GM19324 (cell line): Measurements from ENCODE around the gene DMAC2.
"Not testable (repeated sequence)": the region's sequence is repeated elsewhere in the genome, so short reads cannot be mapped to it uniquely, and the experiment has no call there.

Source experiments
- ATAC-seq: cut with Tn5 transposase; IDR thresholded peaks from one replicate; pipeline ENCODE4 v1.9.1; 2021; ENCODE audit warnings: mild to moderate bottlenecking, moderate library complexity; ENCODE audit not compliant: unreplicated experiment, low FRiP score

Gene DMAC2

DNA sequence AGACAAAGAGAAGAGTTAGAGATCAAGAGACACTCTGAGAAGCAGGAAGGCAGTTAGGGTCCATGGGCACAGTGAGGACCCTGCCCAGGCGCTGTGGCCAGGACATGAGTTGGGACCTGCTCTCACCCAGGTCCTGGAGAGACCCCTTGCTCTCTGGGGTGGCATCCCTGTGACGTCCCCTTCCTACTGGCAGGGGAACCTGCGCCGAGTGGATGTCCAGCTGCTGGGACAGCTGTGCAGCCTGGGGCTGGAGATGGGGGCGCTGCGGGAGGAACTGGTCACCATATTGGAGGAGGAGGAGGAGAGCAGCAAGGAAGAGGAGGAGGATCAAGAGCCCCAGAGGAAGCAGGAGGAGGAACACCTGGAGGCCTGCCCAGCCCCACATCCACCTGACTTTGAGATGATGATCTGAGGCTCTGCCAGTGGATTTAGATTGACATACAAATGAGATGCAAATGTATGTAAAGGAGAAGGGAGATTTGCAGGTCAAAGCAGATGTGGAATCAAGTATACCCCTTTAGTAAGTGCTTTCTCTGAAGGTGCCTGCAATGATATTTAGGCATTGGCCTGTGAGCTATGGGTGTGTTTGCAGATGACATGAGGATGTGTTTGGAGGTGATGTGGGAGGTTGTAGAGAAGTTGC is 4.2 kb upstream of the DMAC2 start:
- no peak for ATAC-seq

DNA sequence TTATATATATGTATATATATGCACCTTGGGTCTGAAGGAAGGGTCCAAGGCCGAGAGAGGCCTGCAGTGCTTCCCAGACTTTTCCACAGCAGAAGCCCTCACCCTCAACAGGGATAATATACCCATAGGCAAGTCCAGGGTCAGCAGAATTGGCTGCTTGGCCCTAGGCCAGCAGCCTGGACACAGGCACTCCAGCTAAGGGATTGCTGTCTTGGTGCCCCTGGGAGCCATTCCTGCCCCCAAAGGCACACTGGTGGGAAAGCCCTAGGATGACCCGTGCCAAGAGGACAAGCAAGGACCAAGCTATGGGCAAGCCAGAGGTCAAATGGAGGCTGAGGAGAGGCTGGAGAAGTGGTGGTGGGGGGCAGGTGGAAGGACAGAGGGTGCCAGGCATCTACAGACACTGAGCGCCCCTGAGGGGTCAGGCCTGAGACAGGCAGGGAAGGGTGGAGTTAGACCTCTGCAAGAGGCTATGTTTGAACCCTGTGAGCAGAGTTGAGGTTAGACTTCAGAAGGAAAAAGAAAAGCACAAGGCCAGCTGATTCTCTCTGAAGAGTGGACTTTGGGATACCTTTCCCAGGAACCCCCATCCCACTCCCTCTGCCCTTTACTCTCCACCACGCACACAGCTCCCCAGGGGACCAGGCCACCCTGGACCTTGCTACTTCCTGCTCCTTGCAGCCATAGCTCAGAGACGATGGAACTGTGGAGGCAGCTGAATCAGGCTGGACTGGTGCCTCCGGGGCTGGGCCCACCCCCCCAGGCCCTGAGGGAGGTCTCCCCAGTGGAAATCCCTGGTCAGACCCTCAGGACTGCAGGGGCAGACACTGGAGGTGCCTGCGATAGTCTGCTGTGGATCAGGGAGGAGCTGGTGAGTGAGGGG is 3.0 kb upstream of the DMAC2 start, which contains the start of gene ERICH4:
TSS of gene ERICH4 (plus strand) at position 684 of the 883 bp plus-strand sequence. CDS start at position 698, 14 bp downstream.
- no peak for ATAC-seq

DNA sequence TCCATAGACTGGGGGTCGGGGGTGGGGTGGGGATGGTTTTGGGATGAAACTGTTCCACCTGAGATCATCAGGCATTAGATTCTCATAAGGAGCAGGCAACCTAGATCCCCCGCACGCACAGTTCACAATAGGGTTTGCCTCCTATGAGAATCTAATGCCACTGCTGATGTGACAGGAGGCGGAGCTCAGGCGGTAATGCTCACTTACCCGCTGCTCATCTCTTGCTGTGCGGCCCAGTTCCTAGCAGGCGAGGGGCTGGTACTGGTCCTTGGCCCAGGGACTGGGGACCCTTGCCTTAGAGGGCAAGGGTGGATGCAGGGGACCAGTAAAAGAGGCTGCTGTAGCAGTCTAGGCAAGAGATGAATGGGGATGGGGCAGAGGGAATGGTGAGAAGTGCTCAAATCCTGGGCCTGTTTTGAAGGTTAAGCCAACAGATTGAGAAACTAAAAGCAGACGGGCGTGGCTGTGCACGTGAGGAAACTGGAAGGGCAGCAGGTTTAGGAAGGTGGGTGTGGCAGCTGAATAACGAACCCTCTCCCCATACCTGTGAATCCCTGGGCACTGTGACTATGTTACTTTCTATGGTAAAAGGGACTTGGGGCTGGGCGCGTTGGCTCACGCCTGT is 1.7 kb upstream of the DMAC2 start:
- ATAC-seq: no peak

DNA sequence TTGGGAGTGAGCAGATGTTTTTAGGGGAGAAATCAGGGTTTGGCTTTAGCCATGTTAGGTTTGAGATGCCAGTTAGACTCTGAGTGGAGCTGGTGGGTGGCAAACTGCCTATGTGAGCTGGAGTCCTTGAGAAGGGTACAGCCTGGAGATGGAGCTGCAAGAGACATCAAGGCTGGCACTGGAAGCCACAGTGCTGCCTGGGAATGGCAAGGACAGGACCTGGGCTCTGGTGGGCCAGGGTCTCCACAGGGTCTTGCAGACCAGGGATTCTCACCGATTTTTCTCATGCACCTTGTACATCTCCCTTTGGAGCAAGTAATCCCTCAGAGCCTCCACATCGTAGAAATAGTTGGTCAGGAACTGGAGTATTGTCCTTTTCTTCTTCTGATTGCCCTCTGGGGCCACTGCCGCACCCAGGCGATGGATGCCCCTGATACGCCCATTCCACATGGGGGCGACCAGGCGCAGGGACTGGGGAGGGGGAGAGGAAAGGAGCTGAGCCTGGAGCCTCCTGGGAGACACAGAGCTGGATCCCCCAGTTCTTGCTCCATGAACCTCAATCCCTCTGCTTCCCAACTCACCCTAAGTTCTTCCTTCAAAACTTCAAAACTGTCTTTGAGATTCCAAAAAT is 1.7 kb downstream of the DMAC2 start:
- no peak for ATAC-seq

DNA sequence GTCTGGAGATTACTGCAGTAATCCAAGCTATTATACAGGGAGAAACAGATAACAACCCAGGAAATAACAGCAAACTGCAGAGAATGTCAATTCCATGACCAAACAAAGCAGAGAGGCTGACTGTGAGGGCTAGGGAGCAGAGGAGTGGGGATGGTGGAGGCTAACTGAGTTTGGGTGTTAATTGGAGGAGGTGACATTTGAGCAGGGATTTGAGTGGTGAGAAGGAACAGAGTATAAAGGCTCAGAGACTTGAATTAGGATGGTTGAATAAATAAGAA is 3.1 kb downstream of the DMAC2 start:
- no peak for ATAC-seq

DNA sequence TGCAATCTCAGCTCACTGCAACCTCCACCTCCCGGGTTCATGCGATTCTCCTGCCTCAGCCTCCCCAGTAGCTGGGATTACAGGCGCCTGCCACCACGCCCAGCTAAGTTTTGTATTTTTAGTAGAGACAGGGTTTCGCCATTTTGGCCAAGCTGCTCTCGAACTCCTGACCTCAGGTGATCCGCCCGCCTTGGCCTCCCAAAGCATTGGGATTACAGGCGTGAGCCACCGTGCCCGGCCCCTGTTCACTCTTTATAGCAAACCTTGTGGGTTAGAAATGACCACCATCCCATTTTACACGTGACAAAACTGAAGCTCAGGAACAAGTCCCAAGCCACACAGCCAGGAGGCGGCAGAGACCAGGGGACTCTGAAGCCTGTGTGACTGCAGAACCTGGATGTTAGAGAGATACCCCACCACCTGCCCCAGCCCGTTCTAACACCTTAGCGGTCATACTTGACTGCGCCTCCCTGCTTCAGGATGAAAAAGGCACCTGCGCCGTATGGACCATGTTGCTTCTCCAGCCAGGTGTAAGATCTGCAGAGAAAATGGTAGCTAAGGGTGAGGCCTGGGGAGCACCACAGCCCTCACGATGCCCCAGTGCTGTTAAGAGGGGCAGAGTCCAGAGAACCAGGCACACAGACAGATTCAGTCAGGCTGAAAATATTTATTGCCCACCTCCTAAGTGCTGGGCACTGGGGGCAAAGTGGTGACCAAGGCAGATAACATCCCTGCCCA is 3.6 kb downstream of the DMAC2 start:
- ATAC-seq: no peak

DNA sequence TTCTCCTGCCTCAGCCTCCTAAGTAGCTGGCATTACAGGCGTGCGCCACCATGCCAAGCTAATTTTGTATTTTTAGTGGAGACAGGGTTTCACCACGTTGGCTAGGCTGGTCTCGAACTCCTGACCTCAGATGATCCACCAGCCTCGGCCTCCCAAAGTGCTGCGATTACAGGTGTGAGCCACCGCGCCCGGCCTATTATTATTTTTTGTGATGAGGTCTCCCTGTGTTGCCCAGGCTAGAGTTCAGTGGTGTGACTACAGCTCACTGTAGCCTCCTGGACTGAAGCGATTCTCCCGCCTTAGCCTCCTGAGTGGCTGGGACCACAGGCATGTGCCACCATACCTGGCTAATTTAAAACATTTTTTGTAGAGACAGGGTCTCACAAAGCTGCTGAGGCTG is 4.3 kb downstream of the DMAC2 start:
- ATAC-seq: not testable (repeated sequence)

DNA sequence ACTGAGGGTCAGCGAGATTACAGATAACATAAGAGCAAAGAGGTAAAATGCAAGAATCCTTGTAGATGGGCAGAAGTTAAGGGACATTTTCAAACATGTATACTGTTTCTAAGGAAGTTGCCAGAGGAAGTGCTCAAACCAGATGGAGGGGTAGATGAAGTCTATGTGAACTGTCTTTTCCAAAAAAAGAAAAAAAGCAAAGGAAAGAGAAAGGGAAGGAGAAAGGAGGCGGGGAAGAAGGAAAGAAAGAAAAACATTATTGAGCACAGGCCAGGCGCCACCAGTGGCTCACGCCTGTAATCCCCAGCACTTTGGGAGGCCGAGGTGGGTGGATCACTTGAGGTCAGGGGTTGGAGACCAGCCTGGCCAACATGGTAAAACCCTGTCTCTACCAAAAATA is 5.3 kb downstream of the DMAC2 start:
- no peak for ATAC-seq

DNA sequence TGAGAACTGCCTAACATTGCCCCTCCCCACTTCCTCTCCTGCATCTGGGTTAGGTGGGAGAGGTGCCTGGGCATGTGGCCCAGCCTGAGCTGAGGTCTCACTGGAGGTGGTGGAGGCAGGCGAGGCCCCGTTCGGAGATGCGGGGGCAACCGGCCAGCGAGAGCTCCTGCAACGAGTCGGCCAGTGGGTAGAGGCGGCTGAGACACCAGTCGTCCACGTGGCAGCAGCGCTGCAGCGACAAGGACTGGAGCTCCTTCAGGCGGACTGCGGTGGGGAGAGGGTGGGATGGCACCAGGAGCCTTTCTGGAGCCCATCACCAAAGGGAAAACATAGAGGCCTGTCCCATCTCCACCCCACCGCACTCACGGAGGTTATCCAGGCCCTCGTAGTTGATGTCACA is 6.5 kb downstream of the DMAC2 start:
- no peak for ATAC-seq

DNA sequence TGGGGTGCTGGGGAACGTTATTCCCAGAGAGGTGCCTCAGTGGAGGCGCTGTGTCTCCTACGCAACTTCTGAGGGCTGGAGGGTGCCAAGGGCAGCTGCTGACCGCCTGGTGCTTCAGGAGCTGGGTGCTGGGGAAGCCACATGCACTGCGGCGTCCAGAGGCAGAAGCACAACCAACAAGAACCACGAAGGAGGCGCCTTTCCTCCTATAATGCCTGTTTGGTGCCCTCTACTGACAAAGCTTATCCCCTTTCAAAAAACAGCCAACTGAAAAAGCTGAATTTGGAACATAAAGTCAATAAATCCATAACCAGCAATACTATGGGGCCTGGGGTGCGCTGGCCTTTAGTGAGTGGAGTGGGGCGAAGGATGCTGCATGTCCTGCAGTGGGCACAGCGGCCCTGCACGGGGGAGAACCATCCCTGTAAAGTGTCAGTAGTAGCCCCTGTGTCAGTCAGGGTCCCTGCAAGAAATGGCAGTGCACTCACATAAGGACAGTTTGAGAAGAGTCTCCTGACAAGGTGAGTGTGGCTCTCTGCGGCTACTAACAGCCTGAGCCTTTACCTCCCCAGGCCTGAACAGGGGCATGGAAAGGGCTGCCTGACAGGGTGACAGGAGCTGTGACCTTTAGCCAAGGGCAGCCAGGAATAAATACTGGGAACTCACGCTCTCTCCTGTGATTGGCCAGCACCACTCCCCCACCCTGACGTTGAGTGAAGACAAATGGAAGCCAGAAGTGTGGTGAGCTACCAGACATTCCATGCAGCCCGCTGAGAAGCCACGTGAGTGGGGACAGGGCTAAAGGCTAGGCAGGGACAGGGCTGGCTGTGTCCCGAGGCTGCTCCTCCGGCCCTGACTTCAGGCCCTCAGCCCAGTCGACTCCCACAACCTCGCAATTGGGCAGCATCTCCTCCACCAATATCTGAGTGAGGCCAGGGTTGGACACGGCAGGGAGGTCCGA is 8.0 kb downstream of the DMAC2 start:
- no peak for ATAC-seq

DNA sequence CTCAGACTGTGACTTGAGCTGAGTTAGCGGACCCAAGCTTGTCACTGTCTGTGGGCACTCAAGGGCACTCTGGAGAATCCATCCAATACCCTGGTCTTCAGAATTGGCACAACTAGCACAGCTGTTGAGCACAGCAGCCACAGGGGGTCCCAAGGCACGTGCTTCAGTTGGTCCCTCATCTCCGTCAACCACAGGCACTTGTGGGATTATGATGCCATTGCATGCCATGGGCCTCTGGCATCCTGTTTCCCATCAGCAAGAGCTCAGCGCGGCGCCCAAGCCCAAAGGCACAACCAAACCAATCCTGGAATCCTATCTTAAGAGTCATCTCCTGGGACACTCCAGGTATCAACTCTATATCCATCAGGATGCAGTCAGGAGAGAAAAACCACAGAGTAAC is 8.8 kb downstream of the DMAC2 start:
- no peak for ATAC-seq

DNA sequence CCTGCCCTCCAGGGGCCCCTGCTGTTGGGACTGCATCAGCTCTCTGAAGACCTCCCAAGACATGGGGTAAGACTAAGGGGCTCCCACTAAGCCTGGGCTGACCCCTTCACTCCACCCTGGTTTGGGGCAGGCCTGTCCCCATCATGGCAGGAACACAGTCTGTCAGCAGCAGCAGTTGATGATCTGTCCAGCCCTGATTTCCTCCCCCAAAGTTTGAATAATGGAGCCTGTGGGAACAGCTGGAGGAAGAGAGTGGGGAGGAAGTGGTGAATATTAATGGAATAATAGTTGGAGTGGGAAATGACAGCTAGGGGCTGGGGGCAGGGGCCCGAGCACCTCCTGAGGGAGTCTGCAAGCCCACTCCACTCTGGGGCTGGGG is 11.2 kb downstream of the DMAC2 start:
- no peak for ATAC-seq

DNA sequence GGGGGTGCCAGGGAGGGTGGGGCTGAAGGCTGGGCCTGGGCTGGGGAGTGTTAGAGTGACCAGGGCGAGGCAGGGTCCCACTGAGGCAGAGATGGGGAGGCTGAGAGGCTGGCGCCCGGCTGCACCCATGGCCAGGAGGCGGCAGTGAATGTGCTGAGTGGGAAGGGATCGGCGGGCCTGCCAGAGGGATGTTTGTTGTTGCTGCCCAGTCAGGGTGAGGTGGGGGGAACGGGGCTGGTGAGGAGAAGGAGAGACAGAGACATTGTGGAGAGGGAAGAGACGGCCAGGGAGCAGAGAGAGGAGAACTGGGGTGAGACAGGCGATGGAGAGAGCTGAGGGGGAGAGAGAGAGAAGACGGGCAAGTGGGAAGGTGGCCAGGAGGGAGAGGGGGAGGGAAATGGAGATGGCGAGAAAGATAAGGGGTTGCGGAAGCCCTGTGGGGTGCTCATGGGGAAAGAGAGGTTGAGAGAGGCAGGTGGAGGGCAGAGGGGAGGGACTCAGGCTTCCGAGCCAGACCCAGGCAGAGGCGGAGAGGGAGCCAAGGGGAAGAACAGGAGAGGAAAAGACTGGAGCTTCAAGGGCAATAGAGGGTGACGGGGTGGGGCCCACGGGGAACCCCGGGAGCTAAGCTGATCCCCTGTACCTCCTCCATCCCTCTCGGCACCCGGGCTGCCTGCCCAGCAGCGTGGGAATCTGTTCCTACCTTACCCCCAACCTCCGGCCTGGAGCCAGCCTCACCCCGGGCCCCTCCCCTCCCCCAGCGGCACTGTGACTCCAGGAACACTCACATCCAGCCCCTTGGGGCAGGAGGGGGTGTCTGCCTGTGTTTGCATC is 11.8 kb downstream of the DMAC2 start:
- ATAC-seq: no peak

DNA sequence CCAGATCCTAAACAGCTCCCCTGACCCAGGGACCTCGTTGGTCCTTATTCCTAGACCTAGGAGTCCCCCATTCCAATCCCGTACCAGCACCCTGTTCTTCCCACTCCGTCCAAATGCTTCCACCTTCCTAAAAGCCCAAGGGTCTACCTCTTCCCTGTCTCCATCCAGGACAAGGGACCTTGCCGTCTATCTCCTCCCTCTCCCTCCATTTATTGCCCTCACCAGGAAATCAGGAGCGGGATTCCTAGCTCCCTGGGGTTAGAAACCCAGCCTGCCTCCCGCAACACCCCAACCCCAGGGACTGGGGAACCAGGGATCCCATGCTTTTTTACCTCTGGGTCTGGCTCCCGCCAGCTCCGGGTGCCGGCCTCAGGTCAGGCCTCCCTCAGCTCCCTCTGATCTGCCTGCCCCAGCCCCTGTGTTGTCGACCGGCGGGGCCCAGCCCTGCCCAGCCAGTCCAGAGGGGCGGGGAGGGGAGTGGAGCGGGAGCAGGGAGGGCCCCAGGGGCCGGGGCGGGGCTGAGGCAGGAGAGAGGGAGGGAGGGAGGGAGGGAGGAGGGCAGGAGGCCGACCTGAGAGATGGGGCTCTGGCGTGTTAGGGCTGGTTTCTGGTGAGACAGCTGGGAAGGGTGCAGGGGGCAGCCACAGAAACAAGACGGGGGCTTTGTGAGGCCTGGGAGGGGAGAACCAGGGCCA is 12.6 kb downstream of the DMAC2 start, which contains the start of gene B3GNT8:
TSS of gene B3GNT8 (minus strand) at position 423 of the 695 bp plus-strand sequence. CDS start 596 bp downstream, outside the sequence.
- no peak for ATAC-seq

DNA sequence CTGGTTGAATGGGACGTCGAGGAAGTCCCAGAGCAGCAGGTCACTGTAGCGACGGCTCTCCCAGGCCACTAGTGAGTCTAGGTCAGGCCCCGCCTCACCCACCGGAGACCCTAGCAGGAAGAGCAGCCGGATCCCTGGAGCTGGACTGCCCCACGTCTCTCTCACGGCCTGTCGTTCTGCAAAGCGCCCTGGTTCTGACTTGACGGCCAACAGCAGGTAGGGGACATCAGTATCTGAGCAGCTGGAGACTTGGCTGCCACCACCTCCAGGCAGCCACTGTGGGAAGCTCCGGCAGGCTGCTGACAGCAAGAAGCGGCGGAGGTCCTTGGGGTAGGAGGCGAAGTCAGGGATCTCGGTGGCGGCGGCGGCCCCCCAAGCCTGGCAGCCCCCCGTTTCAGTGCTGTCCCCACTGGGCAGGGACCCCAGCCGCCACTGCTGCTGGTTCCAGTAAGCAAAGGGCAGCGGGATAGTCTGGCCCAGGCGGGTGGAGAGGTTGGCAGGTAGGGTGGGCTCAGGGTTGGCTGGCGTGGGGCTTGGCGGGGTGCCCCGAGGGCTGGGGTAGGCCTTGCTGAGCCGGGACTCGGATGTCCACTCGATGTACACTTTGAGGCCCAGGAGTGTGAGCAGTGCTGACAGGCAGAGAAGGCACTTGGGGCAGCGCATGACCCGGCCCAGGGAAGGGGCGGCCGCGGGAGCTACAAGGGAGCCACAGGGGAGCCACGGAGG is 13.4 kb downstream of the DMAC2 start:
- ATAC-seq: no peak

DNA sequence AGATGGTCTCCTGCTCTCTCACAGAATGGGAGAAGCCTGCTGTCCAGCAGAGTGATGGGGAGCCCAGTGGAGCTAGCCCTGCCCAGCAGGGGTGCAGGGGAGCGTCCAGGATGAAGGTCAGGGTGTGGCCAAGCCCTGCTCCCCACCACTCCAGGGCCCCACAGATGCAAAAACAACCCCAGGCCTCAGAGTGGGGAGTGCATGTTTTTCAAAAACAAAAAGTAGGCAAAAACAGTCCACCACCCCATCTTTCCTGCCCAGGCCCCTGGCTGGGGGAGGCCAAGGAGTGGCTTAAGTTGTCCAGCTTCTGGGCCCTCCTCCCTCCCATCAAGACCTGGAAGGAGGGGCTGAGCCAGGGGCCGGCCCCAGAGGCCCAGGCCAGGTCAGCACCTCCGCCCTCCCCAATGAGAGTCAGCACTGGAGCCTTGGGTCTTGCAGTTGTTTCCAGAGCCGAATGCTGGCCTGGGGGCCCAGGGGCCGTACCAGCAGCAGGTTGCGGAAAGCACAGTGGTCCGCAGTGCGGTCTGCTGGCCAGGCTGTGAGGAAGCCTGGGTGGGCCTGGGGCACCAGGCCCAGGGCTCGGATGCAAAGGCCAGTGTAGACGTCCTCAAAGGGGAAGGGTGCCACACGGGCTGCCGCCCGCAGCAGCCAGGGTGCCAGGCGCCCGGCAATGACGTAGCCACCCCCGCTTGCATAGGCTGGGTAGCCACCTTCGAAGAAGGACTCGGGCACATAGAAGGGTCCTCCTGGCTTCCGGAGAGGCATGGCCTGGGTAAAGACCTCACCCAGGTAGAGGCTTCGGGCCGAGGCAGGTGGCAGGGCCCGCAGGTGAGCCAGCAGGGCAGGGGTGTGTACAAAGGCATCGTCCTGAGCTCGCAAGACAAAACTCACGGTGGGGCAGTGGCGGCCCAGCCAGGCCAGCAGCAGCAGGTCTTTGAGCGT is 14.3 kb downstream of the DMAC2 start:
- no peak for ATAC-seq
